ENCODE results near the gene BCL11A. TPM values are rescaled to one million over a fixed set of nuclear protein-coding genes. Genes with fewer than 3 reads are reported as not detected.

BCL11A gene
- total RNA-seq (2022; extraction: Qiagen RNA extraction), result 0.01 to 0.11 TPM (median 0.09 TPM) in 5 replicates

GRCh38 chr2:60553495-60554073 is at the start of gene BCL11A:
Gene BCL11A (minus strand): TSS chr2:60553654. CDS start chr2:60553270, 384 bp downstream.

Other genes starting within 250 kb of the BCL11A start
- 6.8 to 10.6 TPM (median 8.7 TPM) in 5 replicates for gene PAPOLG, start 202.6 kb upstream of the BCL11A start, total RNA-seq (2022; extraction: Qiagen RNA extraction)

All from A549 treated with AZD2906 at 1 μM for 4 hours (cell line).